Measurements from ENCODE around the gene ADAP1.

Gene ADAP1

DNA sequence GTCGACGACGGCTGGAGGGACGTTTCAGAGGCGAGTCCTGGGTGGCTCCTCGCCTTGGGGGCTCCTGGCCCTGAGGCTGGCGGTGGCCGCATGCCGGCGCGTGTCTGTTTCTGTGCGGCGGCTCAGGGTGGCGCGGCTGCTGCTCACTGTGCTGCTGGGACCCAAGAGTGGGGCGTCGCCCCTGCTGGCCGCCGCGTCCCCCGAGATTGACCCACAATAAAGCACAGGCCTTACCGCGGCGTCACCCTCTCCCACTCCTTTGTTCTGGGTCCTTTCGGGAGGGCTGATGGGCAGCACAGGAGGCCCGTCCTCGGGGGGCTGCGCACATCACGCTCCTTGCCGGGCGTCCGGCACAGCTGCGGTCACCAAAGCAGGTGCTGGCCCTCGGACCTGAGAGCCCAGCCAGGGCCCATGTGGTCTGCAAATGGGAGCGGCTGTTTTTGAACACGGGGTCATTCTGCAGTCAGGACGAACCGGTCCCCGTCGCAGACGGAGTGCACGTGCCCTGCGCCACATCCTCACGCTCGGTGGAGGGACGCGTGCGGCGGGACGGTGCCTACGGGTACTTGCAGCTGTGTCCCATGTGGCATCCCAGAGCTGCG is 58.9 kb downstream of the ADAP1 start:
- CTCF ChIA-PET, result no interaction called here
- H3K27me3 Mint-ChIP-seq, result no peaks in the 10 kb centered on the region
- peaks cover 5% of the 10 kb centered on the region for H3K9me3 Mint-ChIP-seq

DNA sequence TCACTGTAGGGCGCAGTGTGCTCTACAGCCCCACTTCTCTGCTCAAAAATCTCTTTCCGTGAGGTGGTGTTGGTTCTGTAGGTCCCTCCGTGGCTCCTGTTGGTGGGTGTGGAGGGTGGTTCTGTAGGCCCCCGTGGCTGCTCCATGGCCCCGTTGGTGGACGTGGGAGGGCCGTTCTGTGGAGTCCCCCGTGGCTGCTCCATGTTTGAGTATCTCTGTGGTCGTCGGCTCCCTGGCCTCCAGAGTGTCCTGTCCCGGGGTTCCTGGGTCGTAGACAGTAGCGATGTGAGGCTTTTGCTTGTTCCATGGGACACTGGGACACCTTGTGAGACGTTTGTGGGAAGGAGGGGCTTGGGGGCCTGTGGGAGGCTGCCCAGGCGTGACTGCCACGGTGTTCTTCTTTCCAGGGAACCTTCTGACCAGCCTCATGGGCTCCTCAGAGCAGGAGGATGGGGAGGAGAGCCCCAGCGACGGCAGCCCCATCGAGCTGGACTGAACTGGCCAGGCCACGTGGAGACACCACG is 59.5 kb downstream of the ADAP1 start:
- CTCF ChIA-PET, result interaction anchor here (0.7 kb wide), 1 partner anchor 90 kb away, joined by 3 read pairs; no protein-coding TSS in a partner anchor
- no peaks in the 10 kb centered on the region for H3K4me1 Mint-ChIP-seq
- peaks cover 48% of the 10 kb centered on the region for H3K36me3 Mint-ChIP-seq
- H3K4me3 Mint-ChIP-seq, result no peak overlapping the region
- H3K9me3 Mint-ChIP-seq, result peaks cover 5% of the 10 kb centered on the region
- no peaks in the 10 kb centered on the region for H3K27me3 Mint-ChIP-seq
- DNase-seq, result no peak
- no peak overlapping the region for H3K27ac Mint-ChIP-seq

More for the DNA sequence above, 58.9 kb downstream of the ADAP1 start:
- Mint-ChIP-seq H3K36me3 (peaks cover 46% of the 10 kb centered on the region), H3K4me1 (no peaks in the 10 kb centered on the region), H3K4me3 (no peak overlapping the region), H3K27ac (no peak overlapping the region)
- DNase-seq, result no peak

DNA sequence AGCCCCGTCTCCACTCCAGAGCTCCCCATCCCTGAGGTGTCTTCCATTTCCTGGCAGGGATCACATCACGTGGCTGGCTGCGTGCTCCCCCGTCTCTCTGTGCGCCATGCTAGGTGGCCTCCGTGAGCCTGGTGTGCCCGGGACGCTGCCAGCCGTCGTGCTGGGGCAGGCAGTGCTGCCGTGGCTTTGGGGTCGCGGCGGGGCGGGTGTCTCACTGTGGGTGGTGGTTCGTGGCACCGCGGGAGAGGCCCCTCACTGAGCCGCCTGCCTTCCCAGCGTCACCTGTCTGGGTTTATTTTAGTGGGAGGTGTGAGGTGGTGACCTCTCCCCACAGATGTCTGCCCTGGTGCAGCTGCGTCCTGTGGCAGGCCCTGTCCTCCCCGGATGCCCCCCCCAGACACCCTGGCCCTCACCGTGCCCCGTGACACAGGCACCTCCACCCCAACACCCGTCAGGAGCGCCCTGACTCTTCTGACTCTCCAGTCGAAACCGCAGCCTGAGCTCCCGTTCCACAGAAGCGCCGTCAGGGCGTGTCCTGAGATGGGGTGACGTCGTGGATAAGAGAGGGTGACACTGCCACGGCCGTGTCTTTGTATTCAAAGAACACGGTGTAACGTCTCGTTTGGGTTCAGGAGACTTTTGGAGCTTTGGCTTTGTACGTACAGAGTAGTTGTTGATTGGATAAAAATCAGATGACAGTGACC is 60.2 kb downstream of the ADAP1 start:
- peaks cover 5% of the 10 kb centered on the region for H3K9me3 Mint-ChIP-seq
- CTCF ChIA-PET, result interaction anchor here (0.7 kb wide), 1 partner anchor 89 kb away, joined by 3 read pairs; no protein-coding TSS in a partner anchor
- H3K4me3 Mint-ChIP-seq, result no peak overlapping the region
- no peak for DNase-seq
- no peaks in the 10 kb centered on the region for H3K4me1 Mint-ChIP-seq
- no peaks in the 10 kb centered on the region for H3K27me3 Mint-ChIP-seq
- H3K36me3 Mint-ChIP-seq, result peaks cover 48% of the 10 kb centered on the region
- no peak overlapping the region for H3K27ac Mint-ChIP-seq

DNA sequence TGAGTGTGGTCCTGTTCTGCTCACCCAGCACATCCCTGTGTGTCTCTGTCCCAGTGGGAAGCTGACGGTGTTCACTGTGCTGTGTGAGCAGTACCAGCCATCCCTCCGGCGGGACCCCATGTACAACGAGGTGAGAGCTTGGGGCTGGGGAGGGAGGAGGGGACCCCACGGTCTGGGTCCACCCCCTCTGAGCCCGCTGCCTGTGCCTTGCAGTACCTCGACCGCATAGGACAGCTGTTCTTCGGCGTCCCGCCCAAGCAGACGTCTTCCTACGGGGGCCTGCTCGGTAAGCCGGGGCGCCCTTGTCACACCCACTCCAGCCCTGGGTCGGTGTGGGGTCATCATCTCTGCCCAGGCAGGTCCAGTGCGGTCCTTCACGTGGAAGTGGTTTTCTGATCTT is 60.8 kb downstream of the ADAP1 start:
- CTCF ChIA-PET, result no interaction called here
- Mint-ChIP-seq H3K27me3 (no peaks in the 10 kb centered on the region), H3K9me3 (peaks cover 5% of the 10 kb centered on the region), H3K27ac (no peak overlapping the region), H3K4me3 (no peak overlapping the region), H3K4me1 (no peaks in the 10 kb centered on the region), H3K36me3 (peaks cover 51% of the 10 kb centered on the region)
- no peak for DNase-seq

DNA sequence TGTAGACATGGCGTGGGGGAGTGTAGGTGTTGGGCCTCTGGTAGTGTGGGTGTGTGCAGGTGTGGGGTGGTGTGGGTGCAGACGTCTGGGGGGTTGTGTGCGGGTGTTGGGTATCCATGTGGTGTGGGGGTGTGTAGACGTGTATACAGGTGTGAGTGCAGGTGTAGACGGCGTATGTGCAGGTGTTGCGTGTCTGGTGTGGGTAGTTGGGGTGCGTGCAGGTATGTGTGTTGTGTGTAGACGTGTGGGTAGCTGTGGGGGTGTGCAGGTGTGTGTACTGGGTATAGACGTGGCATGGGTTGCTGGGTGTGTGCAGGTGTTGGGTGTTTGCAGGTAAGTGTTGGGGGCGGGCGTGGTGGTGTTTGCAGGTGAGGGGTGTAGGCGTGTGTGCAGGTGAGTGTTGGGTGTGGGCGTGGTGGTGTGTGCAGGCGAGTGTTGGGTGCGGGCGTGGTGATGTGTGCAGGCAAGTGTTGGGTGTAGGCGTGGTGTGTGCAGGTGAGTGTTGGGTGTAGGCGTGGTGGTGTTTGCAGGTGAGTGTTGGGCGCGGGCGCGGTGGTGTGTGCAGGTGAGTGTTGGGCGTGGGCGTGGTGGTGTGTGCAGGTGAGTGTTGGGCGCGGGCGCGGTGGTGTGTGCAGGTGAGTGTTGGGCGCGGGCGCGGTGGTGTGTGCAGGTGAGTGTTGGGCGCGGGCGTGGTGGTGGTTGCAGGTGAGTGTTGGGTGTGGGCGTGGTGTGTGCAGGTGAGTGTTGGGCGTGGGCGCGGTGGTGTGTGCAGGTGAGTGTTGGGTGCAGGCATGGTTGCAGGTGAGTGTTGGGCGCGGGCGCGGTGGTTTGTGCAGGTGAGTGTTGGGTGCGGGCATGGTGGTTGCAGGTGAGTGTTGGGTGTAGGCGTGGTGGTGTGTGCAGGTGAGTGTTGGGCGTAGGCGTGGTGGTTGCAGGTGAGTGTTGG is 61.6 kb downstream of the ADAP1 start:
- Mint-ChIP-seq H3K4me3 (no peak overlapping the region), H3K9me3 (peaks cover 5% of the 10 kb centered on the region), H3K36me3 (peaks cover 52% of the 10 kb centered on the region), H3K27me3 (no peaks in the 10 kb centered on the region), H3K4me1 (no peaks in the 10 kb centered on the region), H3K27ac (no peak overlapping the region)
- CTCF ChIA-PET, result no interaction called here
- no peak for DNase-seq

DNA sequence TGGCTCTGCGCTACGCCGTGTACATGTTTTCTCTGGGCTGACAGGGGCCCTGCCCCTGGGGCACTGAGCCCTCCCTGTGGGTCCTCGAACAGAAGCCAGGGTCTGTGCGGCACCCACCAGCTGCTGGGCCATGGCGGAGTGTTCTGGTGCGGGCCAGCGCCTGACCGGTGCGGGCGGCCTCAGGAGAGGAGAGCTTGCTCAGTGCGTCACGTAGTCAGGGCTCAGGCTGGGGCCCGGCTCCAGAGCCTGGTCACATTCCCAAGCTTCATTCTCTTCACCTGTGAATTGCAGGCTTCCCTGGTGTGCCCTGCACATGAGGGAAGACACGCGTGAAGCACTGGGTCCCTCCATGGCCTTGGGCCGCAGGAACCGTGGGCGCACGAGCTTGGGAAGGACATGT is 62.7 kb downstream of the ADAP1 start:
- Mint-ChIP-seq H3K9me3 (peaks cover 5% of the 10 kb centered on the region), H3K36me3 (peaks cover 52% of the 10 kb centered on the region), H3K27ac (no peak overlapping the region), H3K27me3 (no peaks in the 10 kb centered on the region), H3K4me1 (no peaks in the 10 kb centered on the region), H3K4me3 (no peak overlapping the region)
- DNase-seq, result no peak
- CTCF ChIA-PET, result no interaction called here

DNA sequence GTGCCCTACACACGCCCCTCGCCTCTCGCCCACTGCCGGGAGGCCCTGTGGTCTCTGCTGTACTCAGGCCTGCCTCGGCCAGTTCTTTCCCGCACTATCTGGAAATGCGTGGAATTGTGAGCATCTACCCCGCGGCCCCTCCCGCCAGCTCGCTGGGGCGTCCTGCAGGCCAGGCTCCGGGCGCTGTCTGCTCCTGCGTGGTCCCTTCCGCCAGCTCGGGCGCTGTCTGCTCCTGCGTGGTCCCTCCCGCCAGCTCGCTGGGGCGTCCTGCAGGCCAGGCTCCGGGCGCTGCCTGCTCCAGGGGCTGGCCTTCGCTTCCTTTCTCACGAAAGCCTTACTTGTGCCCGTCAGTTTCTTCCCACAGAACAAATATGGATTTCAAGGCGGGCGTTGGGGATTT is 63.2 kb downstream of the ADAP1 start:
- Mint-ChIP-seq H3K4me1 (no peaks in the 10 kb centered on the region), H3K4me3 (no peak overlapping the region), H3K27me3 (no peaks in the 10 kb centered on the region), H3K36me3 (peaks cover 49% of the 10 kb centered on the region), H3K9me3 (peaks cover 5% of the 10 kb centered on the region), H3K27ac (no peak overlapping the region)
- CTCF ChIA-PET, result no interaction called here
- no peak for DNase-seq

DNA sequence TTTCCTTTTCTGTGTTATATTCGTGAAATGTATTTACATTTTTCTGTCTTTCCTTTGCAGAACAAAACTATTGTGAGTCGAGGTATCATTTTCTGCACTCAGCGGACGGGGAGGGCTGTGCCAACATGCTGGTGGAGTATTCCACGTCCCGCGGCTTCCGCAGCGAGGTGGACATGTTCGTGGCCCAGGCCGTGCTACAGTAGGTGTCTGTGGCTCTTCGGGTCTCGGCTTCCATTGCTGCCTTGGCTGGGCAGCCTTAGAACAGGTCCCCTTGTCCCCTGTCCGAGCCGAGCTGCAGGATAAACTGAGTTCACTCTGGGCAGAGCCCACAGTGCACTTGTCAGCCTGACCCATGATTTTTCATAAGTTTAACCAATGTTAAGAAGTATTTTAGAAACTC is 63.6 kb downstream of the ADAP1 start:
- CTCF ChIA-PET, result no interaction called here
- H3K9me3 Mint-ChIP-seq, result peaks cover 5% of the 10 kb centered on the region
- no peak overlapping the region for H3K4me3 Mint-ChIP-seq
- H3K27me3 Mint-ChIP-seq, result no peaks in the 10 kb centered on the region
- H3K4me1 Mint-ChIP-seq, result no peaks in the 10 kb centered on the region
- no peak overlapping the region for H3K27ac Mint-ChIP-seq
- peaks cover 45% of the 10 kb centered on the region for H3K36me3 Mint-ChIP-seq
- DNase-seq, result no peak

DNA sequence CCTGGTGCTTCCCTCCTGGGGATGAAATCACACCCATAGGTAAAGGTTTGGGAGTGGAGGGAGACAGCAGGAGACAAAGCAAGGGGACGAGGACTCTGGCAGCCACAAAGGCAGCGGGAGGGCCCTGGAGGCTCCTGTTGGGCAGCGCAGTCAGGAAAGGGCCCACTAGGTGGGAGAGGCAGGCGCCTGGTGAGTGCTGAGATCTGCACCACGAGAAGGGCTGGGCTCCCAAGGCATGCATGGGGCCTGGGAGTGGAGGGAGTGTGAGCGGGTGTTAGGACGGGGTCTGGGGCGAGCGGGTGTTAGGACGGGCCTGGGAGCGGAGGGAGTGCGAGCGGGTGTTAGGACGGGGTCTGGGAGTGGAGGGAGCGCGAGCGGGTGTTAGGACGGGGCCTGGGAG is 65.1 kb downstream of the ADAP1 start:
- Mint-ChIP-seq H3K27ac (no peak overlapping the region), H3K9me3 (peaks cover 5% of the 10 kb centered on the region), H3K4me1 (no peaks in the 10 kb centered on the region), H3K27me3 (no peaks in the 10 kb centered on the region), H3K4me3 (no peak overlapping the region), H3K36me3 (peaks cover 37% of the 10 kb centered on the region)
- CTCF ChIA-PET, result no interaction called here
- no peak for DNase-seq

DNA sequence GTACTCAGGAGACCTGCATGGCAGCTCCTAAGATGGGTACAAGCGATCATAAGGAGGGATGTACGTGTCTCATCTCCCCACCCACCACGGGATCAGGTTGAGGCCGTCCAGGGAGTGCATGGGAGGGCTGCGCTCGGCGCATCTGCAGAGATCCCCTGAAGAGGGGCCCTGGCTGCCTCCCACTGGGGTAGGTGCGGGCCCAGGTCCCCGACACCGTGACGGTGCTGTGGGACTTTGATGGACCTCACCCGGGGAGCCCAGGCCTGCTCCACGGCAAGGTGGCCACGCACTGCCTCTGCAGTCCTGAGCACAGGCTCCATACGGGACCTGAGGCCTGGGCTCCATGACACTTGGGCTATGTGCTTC is 65.5 kb downstream of the ADAP1 start:
- Mint-ChIP-seq H3K27me3 (no peaks in the 10 kb centered on the region), H3K36me3 (peaks cover 34% of the 10 kb centered on the region), H3K9me3 (peaks cover 5% of the 10 kb centered on the region), H3K4me3 (no peak overlapping the region), H3K27ac (no peak overlapping the region), H3K4me1 (no peaks in the 10 kb centered on the region)
- DNase-seq, result no peak
- CTCF ChIA-PET, result no interaction called here

DNA sequence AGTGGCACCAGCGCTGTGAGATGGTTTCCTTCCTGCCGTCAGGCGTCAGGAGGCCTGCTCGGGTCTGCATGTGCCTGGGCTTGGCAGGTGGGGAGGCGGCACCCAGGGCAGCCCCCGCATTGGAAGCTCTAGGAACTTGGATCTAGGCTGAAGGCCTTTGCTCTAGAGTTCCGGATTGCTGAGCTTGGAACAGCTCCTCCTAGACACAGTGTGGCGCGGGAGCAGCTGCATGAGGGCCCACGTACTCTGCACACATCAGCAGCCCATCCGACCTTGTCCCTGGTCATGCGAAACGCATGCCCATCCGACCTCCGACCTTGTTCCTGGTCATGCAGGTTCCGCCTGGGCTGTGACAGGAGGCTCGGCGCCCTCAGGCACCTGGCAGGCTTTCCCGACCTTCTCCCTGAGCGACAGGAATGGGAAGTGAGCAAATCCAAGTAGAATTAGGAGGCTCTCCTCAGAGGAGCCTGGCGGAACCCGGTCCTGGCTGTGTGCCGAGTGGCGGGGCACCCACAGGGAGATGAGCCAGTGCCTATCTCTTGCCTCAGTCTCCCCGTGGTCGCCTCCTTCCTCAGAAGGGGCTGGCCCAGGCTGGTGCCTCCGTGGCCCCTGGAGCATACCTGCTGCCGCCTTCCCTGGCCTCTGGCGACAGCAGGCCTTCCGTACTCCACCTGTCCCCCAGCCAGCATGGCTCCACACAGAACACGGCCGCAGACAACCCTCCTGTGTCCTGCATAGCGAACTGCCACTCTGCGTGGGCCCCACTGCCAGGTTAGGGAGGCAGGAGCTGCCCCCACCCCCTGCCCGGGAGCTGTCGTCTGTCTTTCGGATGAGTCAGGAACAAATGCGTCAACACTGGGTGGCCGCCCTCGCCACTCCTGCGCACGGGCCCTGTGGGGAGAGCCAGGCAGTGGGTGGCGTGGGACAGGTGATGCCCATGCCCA is 66.1 kb downstream of the ADAP1 start:
- Mint-ChIP-seq H3K27ac (no peak overlapping the region), H3K27me3 (no peaks in the 10 kb centered on the region), H3K36me3 (peaks cover 31% of the 10 kb centered on the region), H3K9me3 (peaks cover 5% of the 10 kb centered on the region), H3K4me3 (no peak overlapping the region), H3K4me1 (no peaks in the 10 kb centered on the region)
- DNase-seq, result no peak
- CTCF ChIA-PET, result no interaction called here

DNA sequence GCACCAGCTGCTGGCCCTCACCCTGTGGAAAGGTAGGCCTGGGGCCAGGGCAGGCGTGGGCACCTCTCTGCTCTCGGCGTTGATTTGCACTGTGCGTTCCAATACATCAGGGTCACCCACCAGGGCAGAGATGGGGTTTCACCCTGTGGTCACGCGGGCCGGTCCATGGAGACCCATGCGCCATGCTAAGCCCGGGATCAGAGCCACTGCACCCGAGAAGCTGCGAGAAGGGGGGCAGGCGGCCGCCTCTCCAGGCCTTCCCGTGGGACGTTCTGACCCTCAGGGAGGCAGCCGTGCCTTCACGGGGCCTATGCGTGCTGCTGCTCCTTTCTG is 67.0 kb downstream of the ADAP1 start:
- no peak for DNase-seq
- Mint-ChIP-seq H3K4me1 (no peaks in the 10 kb centered on the region), H3K27me3 (no peaks in the 10 kb centered on the region), H3K9me3 (peaks cover 2% of the 10 kb centered on the region), H3K27ac (no peak overlapping the region), H3K36me3 (peaks cover 24% of the 10 kb centered on the region), H3K4me3 (no peak overlapping the region)
- CTCF ChIA-PET, result no interaction called here

DNA sequence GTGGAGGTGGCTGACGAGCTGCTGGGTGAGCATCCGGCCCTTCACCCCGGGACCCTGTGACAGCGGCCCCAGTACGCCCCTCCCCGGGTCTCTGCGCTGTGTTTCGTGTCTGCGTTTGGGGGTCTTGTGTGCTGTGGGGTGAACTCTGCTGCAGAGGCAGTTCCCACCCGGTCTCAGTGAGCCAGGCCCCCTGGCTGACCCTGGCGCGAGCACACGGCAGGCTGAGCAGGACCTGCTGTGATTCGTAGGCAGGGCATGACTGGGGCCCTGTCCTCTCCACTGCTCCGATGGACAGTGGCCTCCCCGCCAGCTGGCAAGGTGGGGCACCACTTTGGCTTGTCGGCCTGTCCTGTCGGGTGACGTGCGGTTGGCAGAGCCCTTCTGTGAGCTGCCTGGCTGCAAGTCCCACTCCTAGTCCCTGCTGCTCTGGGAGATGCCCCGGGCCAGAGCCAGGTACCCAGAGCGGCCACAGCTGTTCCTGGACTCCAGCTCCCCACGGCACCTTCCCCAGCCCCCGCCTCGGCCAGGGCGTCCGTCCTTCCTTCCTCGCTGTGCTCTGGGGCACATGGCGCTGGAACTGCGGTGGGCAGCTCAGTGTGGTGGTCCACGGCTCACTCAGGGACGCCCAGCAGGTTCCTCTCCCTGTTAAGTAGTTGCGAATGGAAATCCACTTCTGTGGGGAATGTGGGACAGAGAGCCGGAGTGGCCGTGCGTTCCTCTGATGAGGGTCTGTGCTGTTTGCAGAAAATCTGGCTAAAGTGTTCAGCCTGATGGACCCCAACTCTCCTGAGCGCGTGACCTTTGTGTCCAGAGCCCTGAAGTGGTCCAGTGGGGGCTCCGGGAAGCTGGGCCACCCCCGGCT is 67.6 kb downstream of the ADAP1 start:
- H3K27me3 Mint-ChIP-seq, result no peaks in the 10 kb centered on the region
- no peak overlapping the region for H3K27ac Mint-ChIP-seq
- H3K4me3 Mint-ChIP-seq, result no peak overlapping the region
- CTCF ChIA-PET, result no interaction called here
- no peaks in the 10 kb centered on the region for H3K9me3 Mint-ChIP-seq
- H3K36me3 Mint-ChIP-seq, result peaks cover 19% of the 10 kb centered on the region
- no peaks in the 10 kb centered on the region for H3K4me1 Mint-ChIP-seq
- DNase-seq, result no peak

Measured in activated naive CD4-positive, alpha-beta T cell treated with anti-CD3 and anti-CD28 coated beads, Interleukin-2, amount 10 ng/mL, durations not matched to agents 7 days and 5 days (primary cell).